Measurements from ENCODE around the gene NAT8L.

NAT8L gene

GRCh38 chr4:2040391-2041238 lies 18.5 kb upstream of the NAT8L start:
- H3K27ac ChIP-seq (ENCODE audit: poor library complexity, severe bottlenecking) = no peak overlapping the region
- H3K9me3 ChIP-seq (ENCODE audit: severe bottlenecking) = no peaks in the 10 kb centered on the region
- no peak for TF ChIP-seq CTCF (IDR thresholded peaks at IDR 0.05; ENCODE audit: poor library complexity, severe bottlenecking)
- H3K4me1 ChIP-seq (ENCODE audit: insufficient read depth, poor library complexity, severe bottlenecking) = no peaks in the 10 kb centered on the region
- peak overlapping the region; percentile 56 for H3K4me3 ChIP-seq (ENCODE audit: severe bottlenecking)
- peaks cover 23% of the 10 kb centered on the region for H3K27me3 ChIP-seq (ENCODE audit: insufficient read depth, poor library complexity, severe bottlenecking)
- DNase-seq (ENCODE audit: low spot score) = no peak
- H3K36me3 ChIP-seq (ENCODE audit: low read depth) = no peaks in the 10 kb centered on the region
- 0 out of 3 replicates have a peak, but pooled peaks have one; percentile 5 for ATAC-seq (ENCODE audit: low read depth)

- ATAC-seq (ENCODE audit: low read depth) (peak; percentile 56), DNase-seq (ENCODE audit: low spot score) (peak; percentile 80)
- no peak for TF ChIP-seq CTCF (IDR thresholded peaks at IDR 0.05; ENCODE audit: poor library complexity, severe bottlenecking)
- Histone ChIP-seq H3K9me3 (ENCODE audit: severe bottlenecking) (no peaks in the 10 kb centered on the region), H3K36me3 (ENCODE audit: low read depth) (no peaks in the 10 kb centered on the region), H3K27me3 (ENCODE audit: insufficient read depth, poor library complexity, severe bottlenecking) (peaks cover 23% of the 10 kb centered on the region), H3K4me1 (ENCODE audit: insufficient read depth, poor library complexity, severe bottlenecking) (no peaks in the 10 kb centered on the region), H3K27ac (ENCODE audit: poor library complexity, severe bottlenecking) (no peak overlapping the region), H3K4me3 (ENCODE audit: severe bottlenecking) (peak overlapping the region; percentile 56)
Measured at GRCh38 chr4:2041239-2042130, 17.6 kb upstream of the NAT8L start.

- Histone ChIP-seq H3K36me3 (ENCODE audit: low read depth) (no peaks in the 10 kb centered on the region), H3K4me3 (ENCODE audit: severe bottlenecking) (peak overlapping the region; percentile 56), H3K27me3 (ENCODE audit: insufficient read depth, poor library complexity, severe bottlenecking) (peaks cover 23% of the 10 kb centered on the region), H3K9me3 (ENCODE audit: severe bottlenecking) (no peaks in the 10 kb centered on the region), H3K4me1 (ENCODE audit: insufficient read depth, poor library complexity, severe bottlenecking) (no peaks in the 10 kb centered on the region), H3K27ac (ENCODE audit: poor library complexity, severe bottlenecking) (no peak overlapping the region)
- DNase-seq (ENCODE audit: low spot score) (no peak), ATAC-seq (ENCODE audit: low read depth) (no peak; the same call in 2 of the 3 replicates)
- TF ChIP-seq CTCF (IDR thresholded peaks at IDR 0.05; ENCODE audit: poor library complexity, severe bottlenecking) = no peak
Measured at GRCh38 chr4:2042204-2042946, 16.8 kb upstream of the NAT8L start.

- H3K4me3 ChIP-seq (ENCODE audit: severe bottlenecking) = no peak overlapping the region
- H3K4me1 ChIP-seq (ENCODE audit: insufficient read depth, poor library complexity, severe bottlenecking) = no peaks in the 10 kb centered on the region
- no peaks in the 10 kb centered on the region for H3K9me3 ChIP-seq (ENCODE audit: severe bottlenecking)
- no peak for TF ChIP-seq CTCF (IDR thresholded peaks at IDR 0.05; ENCODE audit: poor library complexity, severe bottlenecking)
- no peak for DNase-seq (ENCODE audit: low spot score)
- ATAC-seq (ENCODE audit: low read depth) = no peak
- H3K27me3 ChIP-seq (ENCODE audit: insufficient read depth, poor library complexity, severe bottlenecking) = peaks cover 23% of the 10 kb centered on the region
- no peaks in the 10 kb centered on the region for H3K36me3 ChIP-seq (ENCODE audit: low read depth)
- H3K27ac ChIP-seq (ENCODE audit: poor library complexity, severe bottlenecking) = no peak overlapping the region
Measured at GRCh38 chr4:2042947-2043395, 16.2 kb upstream of the NAT8L start.
